Liver (tissue), 3 donors: ENCODE results near the gene TMEM107.

ENCODE experiments used
- ATF3 ChIP-seq: IDR thresholded peaks from 2 replicates; pipeline ENCODE4 v1.6.1; 2016; ENCODE audit warnings: antibody characterized with exemption
- EGR1 ChIP-seq, 2 donors: IDR thresholded peaks; 2 replicates each; pipeline ENCODE4 v1.6.1; 2016 to 2018; ENCODE audit warnings: antibody characterized with exemption in 2 of 2, low read depth in 2 of 2
- FOXA1 ChIP-seq: IDR thresholded peaks from 2 replicates; pipeline ENCODE4 v1.6.1; 2016; ENCODE audit warnings: antibody characterized with exemption
- GABPA ChIP-seq, 2 donors: IDR thresholded peaks in 1 of 2; conservative IDR thresholded peaks in 1 of 2; 2 replicates each; pipeline ENCODE4 v1.6.1; 2016; ENCODE audit warnings: antibody characterized with exemption in 2 of 2, mild to moderate bottlenecking in 1 of 2, moderate library complexity in 1 of 2
- JUND ChIP-seq, 2 donors: IDR thresholded peaks; 2 replicates each; pipeline ENCODE4 v1.6.1; 2016; ENCODE audit warnings: antibody characterized with exemption in 2 of 2
- NR2F2 ChIP-seq: IDR thresholded peaks from 2 replicates; pipeline ENCODE4 v1.6.1; 2016; ENCODE audit warnings: antibody characterized with exemption
- RAD21 ChIP-seq, 2 donors: IDR thresholded peaks; 2 replicates each; pipeline ENCODE4 v1.6.1; 2016; ENCODE audit warnings: antibody characterized with exemption in 2 of 2, mild to moderate bottlenecking in 2 of 2
- SP1 ChIP-seq: IDR thresholded peaks from 2 replicates; pipeline ENCODE4 v1.6.1; 2018; ENCODE audit warnings: antibody characterized with exemption, mild to moderate bottlenecking
- TAF1 ChIP-seq: conservative IDR thresholded peaks from 2 replicates; pipeline ENCODE4 v1.6.1; 2016; ENCODE audit warnings: antibody characterized with exemption, mild to moderate bottlenecking
- YY1 ChIP-seq: IDR thresholded peaks from 2 replicates; pipeline ENCODE4 v1.6.1; 2016; ENCODE audit warnings: antibody characterized with exemption, mild to moderate bottlenecking
- ZBTB33 ChIP-seq: IDR thresholded peaks from 2 replicates; pipeline ENCODE4 v1.6.1; 2016; ENCODE audit warnings: antibody characterized with exemption
- TF ChIP-seq, protein P1 (sequence below): fragments of 150-350 bp; IDR thresholded peaks from 2 replicates; pipeline ENCODE4 v1.5.1; 2017; ENCODE audit warnings: improper control_type of control experiment, low read depth, low read length; ENCODE audit not compliant: missing input control
- TF ChIP-seq, protein P2 (sequence below): IDR thresholded peaks from 2 replicates; pipeline ENCODE4 v1.6.1; 2016; ENCODE audit warnings: antibody characterized with exemption
- TF ChIP-seq, protein P3 (sequence below): IDR thresholded peaks from 2 replicates; pipeline ENCODE4 v1.6.1; 2016; ENCODE audit warnings: antibody characterized with exemption, mild to moderate bottlenecking
- donor health status: healthy.
- donor health status: healthy.

DNA sequence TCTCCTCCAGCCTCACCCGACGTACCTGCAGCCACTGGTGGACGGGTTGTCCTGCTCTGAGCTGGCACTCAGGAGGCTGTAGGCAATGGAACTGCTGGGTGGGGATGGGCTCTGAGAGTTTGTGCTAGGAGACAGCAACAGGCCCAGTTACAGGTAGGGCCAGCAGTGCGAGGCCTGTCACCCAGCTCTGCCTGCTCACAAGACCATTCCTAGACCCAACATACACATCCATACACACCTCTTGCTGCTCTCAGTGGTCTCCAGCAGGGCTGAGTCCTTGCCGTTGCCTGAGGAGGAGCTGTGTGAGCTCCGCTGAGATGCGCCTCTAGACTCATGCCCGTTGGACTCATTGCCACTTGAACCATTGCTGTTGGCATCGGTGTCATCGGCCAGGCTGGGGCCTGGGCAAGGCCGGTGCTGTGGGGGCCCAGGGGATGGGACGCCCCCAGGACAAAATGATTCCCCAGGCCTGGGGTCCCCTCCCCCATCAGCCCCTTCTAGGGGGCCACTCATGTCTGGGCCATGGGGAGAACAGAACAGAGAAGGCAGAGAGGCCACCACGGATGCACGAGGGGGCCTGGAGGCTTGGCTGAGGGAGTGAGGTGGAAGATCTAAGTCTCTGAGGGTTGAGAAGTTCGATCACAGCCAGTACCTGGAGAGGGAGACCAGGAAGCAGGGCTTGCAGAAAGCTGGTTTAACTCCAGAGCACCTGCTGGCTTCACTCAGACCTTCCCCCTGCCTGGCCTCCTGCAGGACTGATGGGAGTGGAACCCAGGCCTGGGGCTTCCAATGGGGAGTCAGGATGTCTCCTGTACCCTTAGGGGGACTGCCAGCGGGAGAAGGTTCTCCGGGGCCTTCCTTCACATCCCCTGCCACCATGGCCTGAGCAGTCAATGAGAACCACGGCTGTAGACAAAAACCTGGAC lies 25.7 kb downstream of the TMEM107 start:
- TF ChIP-seq JUND (IDR thresholded peaks at IDR 0.05) (no peak), RAD21 (IDR thresholded peaks at IDR 0.05) (no peak), YY1 (no peak), ATF3 (no peak), SP1 (peak; percentile 20), GABPA (IDR thresholded peaks at IDR 0.05 in 1 of 2, conservative IDR thresholded peaks at IDR 0.05 in 1 of 2) (no peak), TAF1 (no peak), ZBTB33 (no peak), FOXA1 (no peak), EGR1 (IDR thresholded peaks at IDR 0.05; ENCODE audit: low read depth in 2 of 2) (no peak), NR2F2 (no peak)
- TF ChIP-seq, protein P1, sequence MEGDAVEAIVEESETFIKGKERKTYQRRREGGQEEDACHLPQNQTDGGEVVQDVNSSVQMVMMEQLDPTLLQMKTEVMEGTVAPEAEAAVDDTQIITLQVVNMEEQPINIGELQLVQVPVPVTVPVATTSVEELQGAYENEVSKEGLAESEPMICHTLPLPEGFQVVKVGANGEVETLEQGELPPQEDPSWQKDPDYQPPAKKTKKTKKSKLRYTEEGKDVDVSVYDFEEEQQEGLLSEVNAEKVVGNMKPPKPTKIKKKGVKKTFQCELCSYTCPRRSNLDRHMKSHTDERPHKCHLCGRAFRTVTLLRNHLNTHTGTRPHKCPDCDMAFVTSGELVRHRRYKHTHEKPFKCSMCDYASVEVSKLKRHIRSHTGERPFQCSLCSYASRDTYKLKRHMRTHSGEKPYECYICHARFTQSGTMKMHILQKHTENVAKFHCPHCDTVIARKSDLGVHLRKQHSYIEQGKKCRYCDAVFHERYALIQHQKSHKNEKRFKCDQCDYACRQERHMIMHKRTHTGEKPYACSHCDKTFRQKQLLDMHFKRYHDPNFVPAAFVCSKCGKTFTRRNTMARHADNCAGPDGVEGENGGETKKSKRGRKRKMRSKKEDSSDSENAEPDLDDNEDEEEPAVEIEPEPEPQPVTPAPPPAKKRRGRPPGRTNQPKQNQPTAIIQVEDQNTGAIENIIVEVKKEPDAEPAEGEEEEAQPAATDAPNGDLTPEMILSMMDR = no peak
- TF ChIP-seq, protein P2, sequence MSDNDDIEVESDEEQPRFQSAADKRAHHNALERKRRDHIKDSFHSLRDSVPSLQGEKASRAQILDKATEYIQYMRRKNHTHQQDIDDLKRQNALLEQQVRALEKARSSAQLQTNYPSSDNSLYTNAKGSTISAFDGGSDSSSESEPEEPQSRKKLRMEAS = no peak
- TF ChIP-seq, protein P3, sequence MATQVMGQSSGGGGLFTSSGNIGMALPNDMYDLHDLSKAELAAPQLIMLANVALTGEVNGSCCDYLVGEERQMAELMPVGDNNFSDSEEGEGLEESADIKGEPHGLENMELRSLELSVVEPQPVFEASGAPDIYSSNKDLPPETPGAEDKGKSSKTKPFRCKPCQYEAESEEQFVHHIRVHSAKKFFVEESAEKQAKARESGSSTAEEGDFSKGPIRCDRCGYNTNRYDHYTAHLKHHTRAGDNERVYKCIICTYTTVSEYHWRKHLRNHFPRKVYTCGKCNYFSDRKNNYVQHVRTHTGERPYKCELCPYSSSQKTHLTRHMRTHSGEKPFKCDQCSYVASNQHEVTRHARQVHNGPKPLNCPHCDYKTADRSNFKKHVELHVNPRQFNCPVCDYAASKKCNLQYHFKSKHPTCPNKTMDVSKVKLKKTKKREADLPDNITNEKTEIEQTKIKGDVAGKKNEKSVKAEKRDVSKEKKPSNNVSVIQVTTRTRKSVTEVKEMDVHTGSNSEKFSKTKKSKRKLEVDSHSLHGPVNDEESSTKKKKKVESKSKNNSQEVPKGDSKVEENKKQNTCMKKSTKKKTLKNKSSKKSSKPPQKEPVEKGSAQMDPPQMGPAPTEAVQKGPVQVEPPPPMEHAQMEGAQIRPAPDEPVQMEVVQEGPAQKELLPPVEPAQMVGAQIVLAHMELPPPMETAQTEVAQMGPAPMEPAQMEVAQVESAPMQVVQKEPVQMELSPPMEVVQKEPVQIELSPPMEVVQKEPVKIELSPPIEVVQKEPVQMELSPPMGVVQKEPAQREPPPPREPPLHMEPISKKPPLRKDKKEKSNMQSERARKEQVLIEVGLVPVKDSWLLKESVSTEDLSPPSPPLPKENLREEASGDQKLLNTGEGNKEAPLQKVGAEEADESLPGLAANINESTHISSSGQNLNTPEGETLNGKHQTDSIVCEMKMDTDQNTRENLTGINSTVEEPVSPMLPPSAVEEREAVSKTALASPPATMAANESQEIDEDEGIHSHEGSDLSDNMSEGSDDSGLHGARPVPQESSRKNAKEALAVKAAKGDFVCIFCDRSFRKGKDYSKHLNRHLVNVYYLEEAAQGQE = no peak
